GM19397 (cell line): ENCODE results near the gene SLC22A23.

Experiments used
- ATAC-seq: cut with Tn5 transposase; IDR thresholded peaks from one replicate; pipeline ENCODE4 v1.9.1; 2021; ENCODE audit warnings: mild to moderate bottlenecking, moderate library complexity; ENCODE audit not compliant: unreplicated experiment

Gene SLC22A23

GRCh38 chr6:3423439-3424184, 33.2 kb downstream of the SLC22A23 start:
- ATAC-seq: no peak

- ATAC-seq: no peak
Measured at GRCh38 chr6:3422435-3423070, 34.3 kb downstream of the SLC22A23 start.

GRCh38 chr6:3421791-3422434, 34.9 kb downstream of the SLC22A23 start:
- no peak for ATAC-seq

DNA sequence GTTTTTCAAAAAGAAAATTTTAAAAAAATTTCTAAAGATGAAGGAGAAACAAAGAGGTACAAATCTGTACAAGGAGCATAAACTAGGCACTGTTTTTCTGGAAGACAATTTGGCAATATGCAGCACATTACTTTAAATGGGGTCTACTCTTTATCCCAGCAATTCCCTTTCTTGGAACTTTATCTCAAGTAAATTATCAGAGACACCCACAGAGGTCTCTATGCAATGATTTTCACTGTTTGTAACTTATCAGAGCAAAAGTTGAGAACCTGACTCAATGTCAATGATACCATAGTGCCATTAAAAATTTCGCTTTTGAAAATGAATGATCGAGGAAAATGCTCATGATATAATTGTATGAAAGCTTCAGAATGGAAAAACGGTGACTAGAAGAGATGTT, 35.7 kb downstream of the SLC22A23 start:
- no peak for ATAC-seq

GRCh38 chr6:3419624-3420272, 37.1 kb downstream of the SLC22A23 start:
- ATAC-seq: no peak

GRCh38 chr6:3418496-3419060, 38.3 kb downstream of the SLC22A23 start:
- no peak for ATAC-seq

DNA sequence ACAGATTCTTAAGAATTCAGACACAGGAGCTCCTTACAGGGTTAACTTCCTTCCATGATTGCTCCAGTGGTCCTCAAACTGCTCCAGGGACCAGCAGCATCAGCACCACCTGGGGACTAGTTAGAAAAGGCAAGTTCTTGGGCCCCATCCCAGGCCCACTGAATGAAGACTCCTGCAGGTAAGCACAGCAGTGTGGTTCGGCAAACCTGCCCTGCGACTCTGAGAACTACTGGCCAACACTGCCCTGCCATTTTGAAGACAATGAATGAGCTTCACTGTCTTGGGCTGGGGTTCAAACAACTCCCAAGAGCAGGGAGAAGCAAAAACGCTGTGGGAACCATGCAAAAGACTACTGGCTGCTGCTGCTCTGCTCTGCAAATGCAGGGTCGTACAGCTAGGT, 39.4 kb downstream of the SLC22A23 start:
- ATAC-seq: no peak

- no peak for ATAC-seq
Measured at GRCh38 chr6:3415490-3415889, 41.4 kb downstream of the SLC22A23 start.

DNA sequence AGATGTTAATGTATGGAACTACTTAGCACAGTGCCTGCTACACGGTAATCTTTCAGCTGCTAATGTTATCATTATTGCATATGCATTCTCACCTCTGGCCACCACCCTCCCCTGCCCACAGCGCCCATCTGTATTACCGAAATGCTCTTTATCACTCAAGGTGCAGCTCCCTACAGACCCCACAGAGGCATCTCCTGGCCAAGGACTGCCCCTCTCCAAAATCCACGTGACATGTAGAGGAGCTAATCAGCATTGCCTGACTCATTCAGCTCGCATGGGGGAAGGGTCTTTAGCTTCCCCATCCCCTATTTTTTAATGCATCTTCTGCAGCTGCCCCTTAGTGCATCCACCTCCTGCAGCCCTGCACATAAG, 41.8 kb downstream of the SLC22A23 start:
- ATAC-seq: no peak

DNA sequence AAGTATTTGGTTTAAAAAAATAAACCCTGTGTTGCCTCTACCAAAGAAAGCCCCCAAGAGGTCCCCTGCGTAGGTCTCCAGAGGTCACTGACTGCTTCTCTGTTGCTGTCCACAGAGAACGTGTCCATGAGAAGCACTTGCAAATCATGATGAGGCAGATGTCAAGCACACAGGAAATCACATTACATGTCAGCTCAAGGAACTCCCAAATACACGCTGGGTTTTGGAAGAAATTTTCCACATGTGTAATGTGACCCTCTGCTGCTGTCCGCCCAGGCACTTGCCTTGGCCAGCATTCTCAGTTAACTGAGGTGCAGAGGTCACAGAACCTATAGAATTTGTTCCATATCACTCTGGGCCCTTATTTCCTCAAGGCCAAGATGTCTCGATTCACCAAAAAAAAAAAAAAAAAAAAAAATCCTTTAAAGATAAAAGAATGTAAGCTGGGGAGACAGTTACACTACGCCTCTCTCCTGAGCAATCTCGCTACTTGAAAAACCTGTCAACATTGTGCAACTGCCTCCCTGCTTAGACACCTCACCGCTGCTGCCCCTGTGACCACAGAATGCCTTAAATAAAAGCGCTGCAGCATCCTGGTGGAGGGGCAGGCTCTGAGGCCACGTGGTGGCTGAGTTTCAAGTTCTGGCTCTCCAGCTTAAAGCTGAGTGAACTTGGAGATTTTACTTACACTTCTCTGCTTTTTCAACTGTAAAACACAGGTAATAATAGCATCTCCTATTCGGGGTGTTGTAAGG, 42.3 kb downstream of the SLC22A23 start:
- no peak for ATAC-seq

DNA sequence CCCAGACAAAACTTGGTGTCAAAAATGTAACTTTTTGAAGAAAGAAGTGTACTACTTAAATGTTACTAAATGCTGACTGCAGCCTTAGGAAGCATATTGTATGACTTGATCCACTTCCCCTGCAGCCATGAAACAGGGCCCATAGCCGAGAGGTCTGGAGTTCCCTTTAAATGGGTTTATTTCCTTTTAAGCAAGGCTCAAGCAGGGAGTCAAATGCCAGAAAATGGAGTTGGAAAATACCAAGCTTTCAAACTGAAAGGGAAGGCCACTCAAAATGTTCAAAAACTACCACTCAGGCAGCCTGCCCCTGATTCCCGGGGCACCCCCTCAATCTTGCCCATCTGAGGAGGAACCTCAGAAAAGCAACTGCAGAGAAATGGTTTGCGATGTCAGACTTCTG, 43.3 kb downstream of the SLC22A23 start:
- no peak for ATAC-seq

DNA sequence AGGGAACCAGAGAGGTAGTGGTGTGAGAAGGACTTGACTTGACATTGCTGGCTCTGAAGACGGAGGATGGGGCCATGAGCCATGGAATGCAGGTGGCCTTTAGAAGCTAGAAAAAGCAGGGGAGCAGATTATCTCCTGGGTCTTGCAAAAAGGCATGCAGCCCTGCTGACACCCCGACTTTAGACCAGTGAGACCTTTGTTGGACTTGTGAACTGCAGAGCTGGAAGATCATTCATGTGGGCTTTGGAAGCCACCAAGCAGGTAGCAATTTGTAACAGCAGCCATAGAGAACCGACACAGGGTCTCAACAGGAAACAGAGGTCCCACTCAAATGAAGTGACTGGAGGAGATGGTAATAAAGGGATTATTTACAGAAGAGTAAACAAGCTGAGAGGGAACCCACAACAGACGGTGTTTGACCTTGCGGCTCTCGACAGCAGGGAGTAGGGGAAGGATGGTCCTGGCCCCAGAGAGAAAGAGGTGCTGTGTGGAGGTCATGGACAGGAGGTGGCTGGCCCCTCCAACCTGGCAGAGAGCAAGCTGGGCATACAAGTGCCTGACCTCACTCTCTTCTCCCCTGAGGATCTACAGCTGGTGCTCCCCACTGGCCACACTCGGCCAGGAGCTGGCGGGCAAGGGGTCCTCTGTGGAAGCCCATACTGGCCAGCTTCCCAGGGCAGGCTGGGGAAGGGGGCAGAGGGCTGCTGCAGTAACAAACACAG, 43.9 kb downstream of the SLC22A23 start:
- ATAC-seq: no peak

DNA sequence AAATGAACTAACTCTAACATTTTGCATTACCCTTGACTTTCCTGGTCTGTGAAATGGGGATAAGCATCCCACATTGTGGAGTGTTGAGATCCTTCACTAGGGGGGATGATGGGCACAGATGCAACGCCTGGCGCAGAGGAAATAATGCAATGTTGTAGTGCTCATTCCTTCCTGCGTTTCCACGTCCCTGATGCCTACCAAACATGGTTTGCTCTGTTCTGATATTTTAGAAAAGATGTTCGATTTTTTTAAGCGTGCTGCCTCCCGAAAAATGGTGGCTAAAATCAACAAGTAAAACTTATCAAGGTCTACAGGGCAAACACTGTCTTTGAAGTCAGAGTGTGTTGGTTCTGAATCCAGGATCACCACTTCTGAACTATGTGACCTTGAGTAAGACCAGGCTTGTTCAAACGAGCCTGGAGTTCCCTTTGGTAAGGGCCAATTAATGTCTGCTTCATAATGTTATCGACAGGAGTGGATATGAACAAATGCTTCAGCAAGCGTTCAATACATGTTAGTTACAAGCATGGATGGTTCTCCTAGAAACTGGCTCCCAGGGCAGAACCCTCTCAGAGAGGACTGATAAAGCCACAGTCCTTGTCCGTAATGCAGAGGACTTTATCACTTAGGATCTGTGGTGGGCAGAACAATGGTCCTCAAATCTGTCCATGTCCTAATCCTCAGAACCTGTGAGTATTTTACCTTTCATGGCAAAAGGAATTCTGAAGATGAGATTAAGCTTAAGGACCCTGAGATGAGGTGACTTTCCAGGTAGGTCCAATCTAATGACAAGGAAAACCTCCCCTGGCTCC, 44.7 kb downstream of the SLC22A23 start:
- no peak for ATAC-seq

DNA sequence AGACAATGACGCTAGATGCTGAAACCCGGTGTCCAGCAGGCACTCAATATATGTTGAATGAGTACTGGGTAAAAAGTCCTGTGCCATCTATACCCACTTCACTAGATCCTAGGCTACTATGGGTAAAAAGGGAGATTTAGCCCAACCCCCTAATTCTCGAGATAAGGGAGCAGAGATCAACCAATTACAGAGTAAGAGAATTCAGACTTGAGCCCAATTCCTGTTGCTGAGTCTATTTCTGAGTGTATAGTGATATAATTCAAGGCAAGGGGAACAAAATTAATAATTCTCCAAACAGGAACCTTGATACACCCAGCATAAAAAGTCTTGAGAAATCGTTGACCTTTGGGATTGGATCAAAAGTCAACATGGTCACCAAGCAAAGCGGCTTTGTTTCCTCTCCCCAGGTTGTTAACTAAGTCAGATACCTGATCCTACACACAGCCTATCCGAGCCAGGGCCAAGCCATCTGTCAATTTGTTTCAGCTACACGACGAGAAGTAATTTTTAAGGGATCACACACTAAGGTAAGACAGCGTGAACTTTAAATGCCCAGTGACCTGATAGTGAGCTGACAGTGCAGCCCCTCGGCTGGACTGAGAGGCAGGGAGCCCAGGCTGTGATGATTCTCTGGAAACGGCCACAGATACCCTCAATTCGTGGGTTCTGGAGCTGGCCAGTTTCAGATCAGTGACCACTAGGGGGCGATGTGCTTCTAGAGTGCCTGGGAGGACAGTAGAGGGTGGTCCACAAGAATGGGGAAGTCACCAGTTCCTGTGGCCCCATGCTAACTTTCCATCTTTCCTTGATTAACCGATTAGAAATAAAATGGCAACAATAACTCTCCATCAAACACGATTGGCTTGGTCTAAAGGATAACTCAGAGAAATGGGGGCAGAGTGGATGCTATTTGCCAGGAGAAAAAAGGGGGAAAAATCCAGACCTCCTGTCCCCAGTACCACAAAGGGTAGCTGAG, 46.2 kb downstream of the SLC22A23 start:
- ATAC-seq: no peak

DNA sequence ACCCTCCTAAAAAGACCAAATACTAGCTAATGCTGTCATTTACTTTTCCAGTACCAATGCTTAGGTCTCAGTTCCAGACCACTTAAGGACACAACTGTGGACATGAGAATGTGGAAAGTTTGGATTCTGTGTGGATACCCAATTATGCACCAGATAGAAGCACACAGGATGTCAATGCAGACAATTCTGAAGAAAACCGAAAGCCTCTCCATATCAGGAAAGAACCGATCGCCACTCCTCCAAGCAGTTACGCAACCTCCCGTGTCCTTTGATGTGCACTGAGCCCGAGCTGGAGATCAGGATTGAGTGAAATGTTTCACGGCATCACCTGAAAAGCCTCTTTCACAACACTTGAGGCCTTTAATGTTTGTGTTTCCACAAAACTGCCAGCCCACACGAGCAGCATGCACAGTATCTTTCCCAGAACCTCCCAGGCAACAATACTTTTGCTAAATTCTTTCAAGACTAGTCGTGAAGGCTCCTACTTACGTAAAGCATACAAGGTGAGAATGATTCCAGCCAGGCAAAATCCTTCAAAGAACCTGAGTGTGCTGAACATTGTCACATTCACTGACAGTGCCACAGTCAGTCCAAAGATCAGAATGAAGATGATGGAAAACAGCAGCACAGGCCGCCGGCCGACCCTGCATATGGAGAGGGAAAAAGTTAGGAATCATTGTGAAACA, 47.0 kb downstream of the SLC22A23 start:
- ATAC-seq: no peak

GRCh38 chr6:3408665-3409064, 48.2 kb downstream of the SLC22A23 start:
- no peak for ATAC-seq

DNA sequence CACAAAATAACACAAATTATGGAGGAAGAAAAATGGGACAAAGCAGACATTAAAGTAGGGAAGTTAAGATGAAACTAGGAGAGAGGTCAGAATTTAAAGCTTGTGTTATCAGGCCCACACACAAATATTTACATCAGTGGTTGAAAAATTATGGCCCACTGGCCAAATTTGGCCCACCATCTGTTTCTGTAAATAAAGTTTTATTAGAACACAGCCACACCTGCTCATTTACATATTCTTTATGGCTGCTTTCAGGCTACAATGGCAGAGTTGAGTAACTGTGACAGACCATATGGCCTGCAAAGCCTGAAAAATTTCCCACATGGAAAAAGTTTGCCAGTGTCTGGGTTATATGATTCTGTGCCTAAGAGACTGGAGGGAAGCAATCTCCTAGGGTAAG, 49.0 kb downstream of the SLC22A23 start:
- no peak for ATAC-seq
